K562 (cell line): ENCODE results near the gene CMTM4. TPM values are rescaled to one million over a fixed set of nuclear protein-coding genes. Genes with fewer than 3 reads are reported as not detected.

ENCODE experiments used
- BCOR ChIP-seq: fragments of 450-650 bp; IDR thresholded peaks from 2 replicates; pipeline ENCODE4 v1.6.1; 2016
- E4F1 ChIP-seq: fragments of 250-450 bp; sonication (Bioruptor Pico); IDR thresholded peaks from 2 replicates; pipeline ENCODE4 v1.5.0; 2021; ENCODE audit warnings: mild to moderate bottlenecking, borderline replicate concordance
- ETS1 ChIP-seq: conservative IDR thresholded peaks from 2 replicates; pipeline ENCODE4 v1.6.1; 2011; ENCODE audit warnings: low read depth, mild to moderate bottlenecking, low read length; ENCODE audit not compliant: control insufficient read depth
- GMEB1 ChIP-seq: fragments of 250-450 bp; sonication (Bioruptor Pico); IDR thresholded peaks from 2 replicates; pipeline ENCODE4 v1.4.0; 2020; ENCODE audit warnings: mild to moderate bottlenecking
- ID3 ChIP-seq, 2 experiments: fragments of 250-450 bp in 1 of 2; fragments of 450-650 bp in 1 of 2; sonication (Bioruptor Pico) in 1 of 2; IDR thresholded peaks; 2 replicates each; pipeline versions ENCODE4 v1.6.1 to v1.8.0; 2016 to 2021; ENCODE audit warnings: mild to moderate bottlenecking in 2 of 2, moderate library complexity in 2 of 2, missing compliant biosample characterization in 1 of 2, missing genetic modification characterization in 1 of 2
- MCM5 ChIP-seq: fragments of 450-650 bp; IDR thresholded peaks from 2 replicates; pipeline ENCODE4 v1.6.1; 2016; ENCODE audit warnings: low read depth
- MYC ChIP-seq, 2 experiments: fragments of 250-450 bp in 1 of 2; sonication (Bioruptor Pico) in 1 of 2; IDR thresholded peaks; 2 replicates each; pipeline versions ENCODE4 v1.5.1 to v1.6.1; 2012 to 2021; ENCODE audit warnings: low read depth in 2 of 2, borderline replicate concordance in 1 of 2, improper control_type of control experiment in 1 of 2, low read length in 1 of 2, mild to moderate bottlenecking in 1 of 2, moderate library complexity in 1 of 2
- NFIX ChIP-seq: fragments of 250-450 bp; sonication (Bioruptor Pico); IDR thresholded peaks from 2 replicates; pipeline ENCODE4 v1.4.0; 2020; ENCODE audit warnings: low read depth, mild to moderate bottlenecking, moderate library complexity
- NFYB ChIP-seq: IDR thresholded peaks from 2 replicates; pipeline ENCODE4 v1.6.1; 2011; ENCODE audit warnings: mild to moderate bottlenecking, moderate library complexity; ENCODE audit not compliant: insufficient read length; ENCODE audit errors: extremely low read depth
- NR1H2 ChIP-seq: sonication (generic); formaldehyde crosslinking; IDR thresholded peaks from 2 replicates; pipeline ENCODE4 v1.4.0; 2020; ENCODE audit warnings: mild to moderate bottlenecking, missing genetic modification reagents
- NR4A1 ChIP-seq, 2 experiments: fragments of 250-450 bp in 1 of 2; fragments of 450-650 bp in 1 of 2; sonication (Bioruptor Pico) in 1 of 2; IDR thresholded peaks; 2 replicates each; pipeline versions ENCODE4 v1.4.0 to v1.6.1; 2016 to 2020; ENCODE audit warnings: mild to moderate bottlenecking in 2 of 2, missing compliant biosample characterization in 1 of 2, missing genetic modification characterization in 1 of 2, moderate library complexity in 1 of 2
- SIN3A ChIP-seq, 2 experiments: fragments of 150-350 bp in 1 of 2; IDR thresholded peaks; 2 replicates each; pipeline ENCODE4 v1.6.1; 2011 to 2016; ENCODE audit warnings: borderline replicate concordance in 2 of 2, low read depth in 2 of 2, low read length in 2 of 2, mild to moderate bottlenecking in 2 of 2, moderate library complexity in 2 of 2; ENCODE audit not compliant: control insufficient read depth in 1 of 2
- TRIM24 ChIP-seq, 2 experiments: fragments of 450-650 bp; IDR thresholded peaks; 2 replicates each; pipeline ENCODE4 v1.6.1; 2016
- ZFP1 ChIP-seq: fragments of 450-650 bp; formaldehyde crosslinking; IDR thresholded peaks from 2 replicates; pipeline ENCODE4 v1.4.0; 2020; ENCODE audit warnings: mild to moderate bottlenecking, mixed read lengths
- ZKSCAN3 ChIP-seq: fragments of 250-450 bp; sonication (Bioruptor Pico); IDR thresholded peaks from 2 replicates; pipeline ENCODE4 v1.4.0; 2020
- ZNF324 ChIP-seq: fragments of 250-450 bp; sonication (Bioruptor Pico); IDR thresholded peaks from 2 replicates; pipeline ENCODE4 v1.4.0; 2020; ENCODE audit warnings: mild to moderate bottlenecking
- polyA plus RNA-seq, 8 experiments: library from polyadenylated mRNA; depleted of rRNA in 4 of 8; stranded (reverse) in 5 of 8; unstranded in 3 of 8; fragments of >200 nt; fragmentation: Nextera tagmentation in 2 of 8; fragmentation: Illumina TruSeq in 1 of 8; extraction: Ambion mirVana in 2 of 8; extraction: Trizol in 1 of 8; gene quantifications; 2 replicates each; pipeline versions ENCODE4 v1.2.1 to v1.2.3, GENCODE V29; 2011 to 2014; ENCODE audit warnings: inconsistent platforms in 1 of 8, missing spikeins in 1 of 8
- total RNA-seq, 7 experiments: library from RNA; depleted of rRNA in 6 of 7; stranded (reverse); fragments of >200 nt in 6 of 7; fragmentation: Illumina TruSeq in 2 of 7; extraction: Trizol in 2 of 7; gene quantifications; 2 replicates each; pipeline versions ENCODE4 v1.2.1 to v1.2.3, GENCODE V29; 2011 to 2021; ENCODE audit warnings: low replicate concordance in 1 of 7

Gene CMTM4
- total and polyA plus RNA-seq, 9 of the 15 experiments (the other 6 are each of a cell fraction or from before 2014, with no cell fraction given) = 2.0 to 21.3 (median 12.5) TPM

GRCh38 chr16:66603537-66604375 is 92.8 kb downstream of the CMTM4 start (continued):
- no peak for TF ChIP-seq NR1H2 (CRISPR knock-in tag)
- peak; percentile 46 for TF ChIP-seq ZNF324
- TF ChIP-seq GMEB1 = peak; percentile 56
- peak in 1 of 2 experiments; percentile 29; a peak in 1 of 4 replicates for TF ChIP-seq TRIM24 (IDR thresholded peaks at IDR 0.05)
- TF ChIP-seq MCM5 = no peak
- TF ChIP-seq NFIX (CRISPR knock-in tag) = peak; percentile 19; the same call in 1 of the 2 replicates
- no peak for TF ChIP-seq ZKSCAN3
- no peak for TF ChIP-seq MYC (IDR thresholded peaks at IDR 0.05; ENCODE audit: low read depth, low read length)
- TF ChIP-seq MYC (CRISPR knock-in tag; IDR thresholded peaks at IDR 0.05; ENCODE audit: borderline replicate concordance, low read depth) = peak; percentile 75
- no peak for TF ChIP-seq ETS1
- no peak for TF ChIP-seq NFYB
- TF ChIP-seq E4F1 (CRISPR knock-in tag) = no peak
- TF ChIP-seq ID3 (CRISPR knock-in tag; IDR thresholded peaks at IDR 0.05) = peak; percentile 75; the same call in 1 of the 2 replicates
- peak; percentile 95 for TF ChIP-seq ID3 (tag; IDR thresholded peaks at IDR 0.05)
- no peak for TF ChIP-seq SIN3A (IDR thresholded peaks at IDR 0.05; ENCODE audit: borderline replicate concordance in 2 of 2, control insufficient read depth in 1 of 2, low read depth in 2 of 2, low read length in 2 of 2)
- no peak for TF ChIP-seq NR4A1 (CRISPR knock-in tag; IDR thresholded peaks at IDR 0.05)
- TF ChIP-seq NR4A1 (tag; IDR thresholded peaks at IDR 0.05) = peak; percentile 95
- TF ChIP-seq BCOR = peak; percentile 61; the same call in 1 of the 2 replicates
- TF ChIP-seq ZFP1 = peak; percentile 49; the same call in 1 of the 2 replicates
